ENCODE data around the gene SMAD9. TPM values are rescaled to one million over a fixed set of nuclear protein-coding genes. Genes with fewer than 3 reads are reported as not detected.

The SMAD9 gene
- total RNA-seq, 4 donors from 2014 or later, result 83.0 to 110 (median 102) TPM

GRCh38 chr13:36917311-36917710, 2.7 kb downstream of the SMAD9 start:
- WGBS, 2 donors, result 79 to 81% methylated on average over 3 of the region's 3 CpGs
- no peaks in the 10 kb centered on the region for H3K27me3 ChIP-seq
- DNase-seq, result no peak
- no peaks in the 10 kb centered on the region for H3K36me3 ChIP-seq
- no peak overlapping the region for H3K4me3 ChIP-seq (replicated peaks in 1 of 3)
- intact Hi-C loops (cut with DNase I), result no loop called here
- TF ChIP-seq POLR2A (IDR thresholded peaks at IDR 0.05), result no peak
- H3K27ac ChIP-seq, result peak overlapping the region in 2 of 3 donors; percentile 93 to 94
- H3K4me1 ChIP-seq, result peaks cover 27 to 52% of the 10 kb centered on the region in 2 donors
- H3K9me3 ChIP-seq, result no peaks in the 10 kb centered on the region

GRCh38 chr13:36915896-36916640, 4.0 kb downstream of the SMAD9 start:
- Histone ChIP-seq H3K36me3 (no peaks in the 10 kb centered on the region), H3K4me1 (peaks cover 29 to 58% of the 10 kb centered on the region in 2 donors), H3K27ac (peak overlapping the region in 2 of 3 donors; percentile 93 to 94), H3K27me3 (no peaks in the 10 kb centered on the region), H3K4me3 (replicated peaks in 1 of 3) (no peak overlapping the region), H3K9me3 (no peaks in the 10 kb centered on the region)
- TF ChIP-seq CTCF (IDR thresholded peaks at IDR 0.05) (no peak), POLR2A (IDR thresholded peaks at IDR 0.05) (no peak)
- 95 to 97% methylated on average over 6 of the region's 6 CpGs for WGBS, 2 donors
- no peak for DNase-seq
- intact Hi-C loops (cut with DNase I), result no loop called here

GRCh38 chr13:36915106-36915505, 4.9 kb downstream of the SMAD9 start:
- intact Hi-C loops (cut with DNase I), result no loop called here
- H3K36me3 ChIP-seq, result no peaks in the 10 kb centered on the region
- 63 to 67% methylated on average over 5 of the region's 5 CpGs for WGBS, 2 donors
- H3K27ac ChIP-seq, result no peak overlapping the region
- TF ChIP-seq POLR2A (IDR thresholded peaks at IDR 0.05), result no peak
- no peak for TF ChIP-seq CTCF (IDR thresholded peaks at IDR 0.05)
- no peaks in the 10 kb centered on the region for H3K27me3 ChIP-seq
- no peaks in the 10 kb centered on the region for H3K9me3 ChIP-seq
- no peak for DNase-seq
- H3K4me1 ChIP-seq, result peaks cover 29 to 58% of the 10 kb centered on the region in 2 donors
- no peak overlapping the region for H3K4me3 ChIP-seq (replicated peaks in 1 of 3)

- no peak for DNase-seq
- no peaks in the 10 kb centered on the region for H3K27me3 ChIP-seq
- no peaks in the 10 kb centered on the region for H3K36me3 ChIP-seq
- H3K9me3 ChIP-seq, result no peaks in the 10 kb centered on the region
- H3K27ac ChIP-seq, result no peak overlapping the region
- H3K4me1 ChIP-seq, result peaks cover 29 to 58% of the 10 kb centered on the region in 2 donors
- intact Hi-C loops (cut with DNase I), result no loop called here
- no peak overlapping the region for H3K4me3 ChIP-seq (replicated peaks in 1 of 3)
- TF ChIP-seq POLR2A (IDR thresholded peaks at IDR 0.05), result no peak
- no peak for TF ChIP-seq CTCF (IDR thresholded peaks at IDR 0.05)
- WGBS, 2 donors, result 92% methylated on average over 4 of the region's 4 CpGs
Measured at GRCh38 chr13:36914648-36915047, 5.4 kb downstream of the SMAD9 start.

- intact Hi-C loops (cut with DNase I), result no loop called here
- Histone ChIP-seq H3K27me3 (no peaks in the 10 kb centered on the region), H3K4me3 (replicated peaks in 1 of 3) (no peak overlapping the region), H3K27ac (peak overlapping the region in 1 of 3 donors; percentile 13), H3K4me1 (peaks cover 27 to 58% of the 10 kb centered on the region in 2 donors), H3K36me3 (no peaks in the 10 kb centered on the region), H3K9me3 (no peaks in the 10 kb centered on the region)
- TF ChIP-seq POLR2A (IDR thresholded peaks at IDR 0.05), result no peak
- TF ChIP-seq CTCF (IDR thresholded peaks at IDR 0.05), result no peak
- no peak for DNase-seq
Measured at GRCh38 chr13:36913463-36913862, 6.6 kb downstream of the SMAD9 start.

All from thyroid gland (tissue), 4 donors.